Adrenal gland (tissue), 12 donors: ENCODE measurements around the gene RAD21L1. TPM values are rescaled to one million over a fixed set of nuclear protein-coding genes. Genes with fewer than 3 reads are reported as not detected.

Experiments used
- DNase-seq, 7 donors: peaks; one replicate each; pipeline ENCODE4 v3.0.0-alpha.2; 2019 to 2020
- H3K27ac ChIP-seq, 5 donors: fragments of 200-600 bp; sonication (generic) in 4 of 5; 1 replicate in 3 of 5; 2 replicates in 2 of 5; pipeline versions ENCODE4 v1.5.1 to v1.8.0; 2016 to 2020; ENCODE audit warnings: mild to moderate bottlenecking in 1 of 5
- H3K27me3 ChIP-seq: fragments of 200-600 bp; 2 replicates; pipeline ENCODE4 v1.8.0; 2021
- H3K36me3 ChIP-seq, 2 donors: fragments of 200-600 bp; replicated peaks in 1 of 2; 1 replicate in 1 of 2; 2 replicates in 1 of 2; pipeline versions ENCODE4 v1.5.1 to v1.8.0; 2018 to 2022
- H3K4me1 ChIP-seq, 2 donors: fragments of 200-600 bp; replicated peaks in 1 of 2; 1 replicate in 1 of 2; 2 replicates in 1 of 2; pipeline versions ENCODE4 v1.5.1 to v1.8.0; 2018 to 2021
- H3K4me3 ChIP-seq, 4 donors: fragments of 200-600 bp; sonication (generic) in 3 of 4; one replicate each; pipeline ENCODE4 v1.5.1; 2016 to 2018
- H3K9me3 ChIP-seq, 3 donors: fragments of 200-600 bp; sonication (generic) in 1 of 3; replicated peaks in 1 of 3; 1 replicate in 2 of 3; 2 replicates in 1 of 3; pipeline versions ENCODE4 v1.5.1 to v1.8.0; 2016 to 2021
- CTCF ChIP-seq, 6 experiments: fragments of 450-650 bp in 4 of 6; fragments of 200-600 bp in 2 of 6; sonication (generic) in 1 of 6; IDR thresholded peaks; 1 replicate in 5 of 6; 2 replicates in 1 of 6; pipeline versions ENCODE4 v1.5.1 to v1.8.0; 2016 to 2021; ENCODE audit warnings: antibody characterized with exemption in 6 of 6, mild to moderate bottlenecking in 2 of 6, moderate library complexity in 1 of 6
- POLR2A ChIP-seq, 2 donors: fragments of 450-650 bp; IDR thresholded peaks; one replicate each; pipeline ENCODE4 v1.6.1; 2017; ENCODE audit warnings: antibody characterized with exemption in 2 of 2, mild to moderate bottlenecking in 2 of 2, moderate library complexity in 1 of 2
- WGBS, 4 donors: extraction: QIAGEN DNeasy Blood & Tissue Kit in 2 of 4; methylation state at CpG; one replicate each; pipeline versions ENCODE4 v1.1.5 to v1.1.7; 2013 to 2017; 5-methylcytosine and 5-hydroxymethylcytosine counted together
- intact Hi-C, 2 donors: fragments of 100-400 bp; cut with DNase I; formaldehyde crosslinking; loops; one replicate each; pipeline versions ENCODE4 v1.14.1 to v1.15.0; 2022 to 2023
- polyA plus RNA-seq, 3 donors: library from polyadenylated mRNA; stranded (reverse); fragments of 200-250 nt in 2 of 3; fragments of 350-450 nt in 1 of 3; fragmentation: Illumina TruSeq in 1 of 3; extraction: RNeasy Lipid Tissue Mini Kit (QIAGEN cat#74804) in 1 of 3; gene quantifications; one replicate each; pipeline ENCODE4 v1.2.3, GENCODE V29; 2013 to 2014
- total RNA-seq, 9 donors: library from RNA; depleted of rRNA in 4 of 9; stranded (reverse); fragments of >200 nt in 4 of 9; fragments of 120-200 nt in 1 of 9; fragmentation: NEBNext Ultra II Directional in 1 of 9; extraction: Animal tissue kit (Norgen Biotek cat#: 25700) in 1 of 9; gene quantifications; one replicate each; pipeline versions ENCODE4 v1.1.0 to v1.2.4, GENCODE V29; 2013 to 2023
- donor health status: healthy with polysubstance abuse.
- donor health status: Bipolar disorder and iron deficiency.
- donor health status: DM: yes; HTN: yes; CAD: no.
- donor health status: DM: no; HTN: no; CAD: no.
- donor health status: DM: no; HTN: no; CAD: no.
- donor health status: DM: yes; HTN: yes; CAD: no.

RAD21L1 gene
- total and polyA plus RNA-seq, 12 donors, result 0.06 to 0.07 TPM; not detected in 10

- intact Hi-C loops, result loop anchor here in 1 of 2 donors (10.0 kb wide), 1 partner anchor 230 kb away; no protein-coding TSS in a partner anchor
- WGBS, 4 donors, result 91 to 100% (median 95%) methylated on average over 1 of the region's 1 CpG
- Histone ChIP-seq H3K36me3 (no peaks in the 10 kb centered on the region), H3K27ac (no peak overlapping the region), H3K4me3 (no peak overlapping the region), H3K27me3 (no peaks in the 10 kb centered on the region), H3K4me1 (no peaks in the 10 kb centered on the region), H3K9me3 (no peaks in the 10 kb centered on the region)
- no peak for DNase-seq
- TF ChIP-seq POLR2A (IDR thresholded peaks at IDR 0.05), result no peak
- no peak for TF ChIP-seq CTCF (IDR thresholded peaks at IDR 0.05)
These were observed 30.6 kb upstream of the RAD21L1 start for GRCh38 chr20:1195226-1195625.

- no peak overlapping the region for H3K4me3 ChIP-seq
- no peak overlapping the region for H3K27ac ChIP-seq
- WGBS, 4 donors, result 83 to 88% (median 85%) methylated on average over 2 of the region's 2 CpGs
- no peak for TF ChIP-seq CTCF (IDR thresholded peaks at IDR 0.05)
- no peak for TF ChIP-seq POLR2A (IDR thresholded peaks at IDR 0.05)
- H3K9me3 ChIP-seq, result no peaks in the 10 kb centered on the region
- H3K4me1 ChIP-seq, result no peaks in the 10 kb centered on the region
- intact Hi-C loops, result loop anchor here in 1 of 2 donors (10.0 kb wide), 1 partner anchor 232 kb away; no protein-coding TSS in a partner anchor
- no peak for DNase-seq
- no peaks in the 10 kb centered on the region for H3K36me3 ChIP-seq
- no peaks in the 10 kb centered on the region for H3K27me3 ChIP-seq
These were observed 29.2 kb upstream of the RAD21L1 start for GRCh38 chr20:1196634-1197033.

- 83 to 85% (median 84%) methylated on average over 7 of the region's 7 CpGs for WGBS, 4 donors
- no peak overlapping the region for H3K4me3 ChIP-seq
- no peaks in the 10 kb centered on the region for H3K36me3 ChIP-seq
- no peaks in the 10 kb centered on the region for H3K9me3 ChIP-seq
- intact Hi-C loops, result loop anchor here in 1 of 2 donors (10.0 kb wide), 1 partner anchor 233 kb away; no protein-coding TSS in a partner anchor
- no peaks in the 10 kb centered on the region for H3K4me1 ChIP-seq
- H3K27ac ChIP-seq, result no peak overlapping the region
- TF ChIP-seq CTCF (IDR thresholded peaks at IDR 0.05) (no peak), POLR2A (IDR thresholded peaks at IDR 0.05) (no peak)
- DNase-seq, result no peak
- H3K27me3 ChIP-seq, result no peaks in the 10 kb centered on the region
These were observed 28.0 kb upstream of the RAD21L1 start for GRCh38 chr20:1197801-1198200.

GRCh38 chr20:1198751-1199150 lies 27.1 kb upstream of the RAD21L1 start:
- no peaks in the 10 kb centered on the region for H3K27me3 ChIP-seq
- intact Hi-C loops, result loop anchor here in 1 of 2 donors (10.0 kb wide), 1 partner anchor 234 kb away; no protein-coding TSS in a partner anchor
- no peak overlapping the region for H3K4me3 ChIP-seq
- WGBS, 4 donors, result 81 to 95% (median 88%) methylated on average over 5 of the region's 5 CpGs
- DNase-seq, result no peak
- H3K27ac ChIP-seq, result no peak overlapping the region
- no peaks in the 10 kb centered on the region for H3K36me3 ChIP-seq
- no peaks in the 10 kb centered on the region for H3K4me1 ChIP-seq
- no peaks in the 10 kb centered on the region for H3K9me3 ChIP-seq
- TF ChIP-seq CTCF (IDR thresholded peaks at IDR 0.05), result no peak
- TF ChIP-seq POLR2A (IDR thresholded peaks at IDR 0.05), result no peak
